ENCODE results near the gene EHMT1.
"Not testable (repeated sequence)": the region's sequence is repeated elsewhere in the genome, so short reads cannot be mapped to it uniquely, and the experiment has no call there.

Gene EHMT1

DNA sequence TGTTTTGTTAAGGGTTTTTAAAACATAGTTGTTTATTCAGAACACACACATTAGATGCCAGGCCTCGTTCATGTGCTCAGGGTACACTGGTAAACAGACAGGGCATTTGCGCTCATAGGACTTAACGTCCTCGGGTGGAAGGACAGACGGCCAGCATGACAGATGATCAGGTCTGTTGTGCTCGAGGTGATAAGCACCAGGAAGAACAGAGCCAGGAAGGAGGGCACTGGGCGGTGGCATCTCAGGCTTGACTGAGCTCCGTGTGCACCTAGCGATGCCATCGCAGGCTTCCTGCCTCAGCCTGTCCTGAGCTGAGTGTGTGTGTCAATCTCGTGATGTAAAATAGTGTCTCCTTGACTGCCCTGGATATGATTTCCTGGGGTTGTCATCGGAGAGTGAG is 96.5 kb downstream of the EHMT1 start:
- in situ Hi-C loops (cut with MboI; ENCODE audit: low sequenced_read_pairs): no loop called here

DNA sequence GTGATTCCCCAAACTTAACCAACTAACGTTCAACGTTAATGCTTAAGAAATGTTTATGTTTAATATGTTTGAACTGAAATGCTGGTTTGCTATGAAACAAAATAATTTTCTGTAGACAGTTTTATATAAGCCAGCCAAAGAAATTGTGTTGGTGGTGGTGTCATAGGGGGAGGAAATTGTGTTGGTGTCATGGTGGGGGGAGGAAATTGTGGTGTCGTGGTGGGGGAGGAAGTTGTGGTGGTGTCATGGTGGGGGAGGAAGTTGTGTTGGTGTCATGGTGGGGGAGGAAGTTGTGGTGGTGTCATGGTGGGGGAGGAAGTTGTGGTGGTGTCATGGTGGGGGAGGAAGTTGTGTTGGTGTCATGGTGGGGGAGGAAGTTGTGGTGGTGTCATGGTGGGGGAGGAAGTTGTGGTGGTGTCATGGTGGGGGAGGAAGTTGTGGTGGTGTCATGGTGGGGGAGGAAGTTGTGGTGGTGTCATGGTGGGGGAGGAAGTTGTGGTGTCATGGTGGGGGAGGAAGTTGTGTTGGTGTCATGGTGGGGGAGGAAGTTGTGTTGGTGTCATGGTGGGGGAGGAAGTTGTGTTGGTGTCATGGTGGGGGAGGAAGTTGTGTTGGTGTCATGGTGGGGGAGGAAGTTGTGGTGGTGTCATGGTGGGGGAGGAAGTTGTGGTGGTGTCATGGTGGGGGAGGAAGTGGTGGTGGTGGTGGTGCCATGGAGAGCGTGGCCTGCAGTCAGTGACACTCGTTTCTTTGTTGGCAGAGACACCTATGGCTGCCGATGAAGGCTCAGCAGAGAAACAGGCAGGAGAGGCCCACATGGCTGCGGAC is 97.3 kb downstream of the EHMT1 start:
- in situ Hi-C loops (cut with MboI; ENCODE audit: low sequenced_read_pairs): not testable (repeated sequence)

DNA sequence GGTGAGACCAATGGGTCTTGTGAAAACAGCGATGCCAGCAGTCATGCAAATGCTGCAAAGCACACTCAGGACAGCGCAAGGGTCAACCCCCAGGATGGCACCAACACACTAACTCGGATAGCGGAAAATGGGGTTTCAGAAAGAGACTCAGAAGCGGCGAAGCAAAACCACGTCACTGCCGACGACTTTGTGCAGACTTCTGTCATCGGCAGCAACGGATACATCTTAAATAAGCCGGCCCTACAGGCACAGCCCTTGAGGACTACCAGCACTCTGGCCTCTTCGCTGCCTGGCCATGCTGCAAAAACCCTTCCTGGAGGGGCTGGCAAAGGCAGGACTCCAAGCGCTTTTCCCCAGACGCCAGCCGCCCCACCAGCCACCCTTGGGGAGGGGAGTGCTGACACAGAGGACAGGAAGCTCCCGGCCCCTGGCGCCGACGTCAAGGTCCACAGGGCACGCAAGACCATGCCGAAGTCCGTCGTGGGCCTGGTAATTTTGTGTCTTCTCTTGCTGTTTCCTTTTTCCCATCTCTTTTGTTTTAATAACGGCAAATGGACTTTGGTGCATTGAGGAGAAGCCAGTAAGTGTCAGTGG is 98.0 kb downstream of the EHMT1 start:
- in situ Hi-C loops (cut with MboI; ENCODE audit: low sequenced_read_pairs): no loop called here

DNA sequence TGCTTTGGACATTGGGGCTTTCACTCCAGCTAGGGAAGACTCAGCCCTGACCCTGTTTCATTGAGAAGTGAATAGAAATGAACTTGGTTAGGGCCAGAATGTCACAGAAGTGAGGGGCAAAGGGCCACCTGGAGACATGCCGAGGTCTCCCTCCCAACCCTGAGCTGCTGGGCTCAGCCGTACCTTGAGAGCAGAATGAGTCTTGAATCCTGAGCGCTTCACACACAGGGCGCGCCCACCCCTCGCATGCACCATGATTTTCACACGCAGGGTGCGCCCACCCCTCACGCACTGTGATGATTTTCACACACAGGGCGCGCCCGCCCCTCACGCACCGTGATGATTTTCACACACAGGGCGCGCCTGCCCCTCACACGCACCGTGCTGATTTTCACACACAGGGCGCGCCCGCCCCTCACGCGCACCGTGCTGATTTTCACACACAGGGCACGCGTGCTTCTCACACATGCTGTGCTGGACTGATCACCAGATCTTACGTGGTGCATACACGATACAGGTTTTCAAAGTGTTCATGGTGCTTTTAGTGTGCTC is 99.0 kb downstream of the EHMT1 start:
- in situ Hi-C loops (cut with MboI; ENCODE audit: low sequenced_read_pairs): no loop called here

DNA sequence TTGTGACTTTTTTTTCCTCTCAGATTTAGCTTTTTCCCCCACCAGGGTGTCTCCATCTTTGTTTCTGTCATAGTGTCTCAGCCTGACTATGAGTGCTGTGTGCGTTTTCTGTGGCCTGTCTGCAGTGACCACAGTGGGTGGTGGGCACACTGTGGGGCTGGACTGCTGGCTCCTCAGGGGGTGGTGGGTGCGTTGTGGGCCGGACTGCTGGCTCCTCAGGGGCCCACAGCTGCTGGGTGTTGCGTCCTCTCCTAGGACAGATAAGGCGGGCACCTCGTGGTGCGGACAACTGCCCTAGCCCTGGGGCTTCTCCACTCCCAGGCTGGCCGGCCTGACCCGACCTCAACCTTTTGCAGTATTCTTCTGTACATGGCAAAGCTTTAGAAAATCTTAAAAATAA is 100.4 kb downstream of the EHMT1 start:
- in situ Hi-C loops (cut with MboI; ENCODE audit: low sequenced_read_pairs): no loop called here

DNA sequence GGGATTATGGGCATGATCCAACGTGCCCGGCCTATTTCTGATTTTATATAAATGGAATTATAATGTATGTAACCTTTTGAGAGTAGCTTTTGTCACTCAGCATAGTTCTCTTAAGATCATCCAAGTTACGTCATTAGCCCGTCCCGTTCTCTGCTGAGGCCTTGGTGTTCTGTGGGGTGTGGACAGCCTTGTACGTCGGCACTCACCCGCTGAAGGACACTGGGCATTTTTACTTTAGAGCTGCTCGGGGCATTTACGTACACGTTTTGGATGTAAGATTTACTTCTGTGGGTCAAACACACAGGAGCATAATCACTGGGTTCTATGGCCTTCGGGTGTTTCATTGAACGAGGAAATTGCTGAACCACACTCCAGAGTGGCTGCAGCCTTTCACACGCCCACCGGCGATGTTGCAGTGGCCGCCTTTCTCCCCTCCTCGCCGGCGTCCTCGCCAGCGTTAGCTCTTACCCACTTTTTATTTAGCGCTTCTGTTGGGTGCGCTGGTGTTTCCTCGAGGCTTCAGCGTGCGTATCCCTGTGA is 101.8 kb downstream of the EHMT1 start:
- in situ Hi-C loops (cut with MboI; ENCODE audit: low sequenced_read_pairs): no loop called here

DNA sequence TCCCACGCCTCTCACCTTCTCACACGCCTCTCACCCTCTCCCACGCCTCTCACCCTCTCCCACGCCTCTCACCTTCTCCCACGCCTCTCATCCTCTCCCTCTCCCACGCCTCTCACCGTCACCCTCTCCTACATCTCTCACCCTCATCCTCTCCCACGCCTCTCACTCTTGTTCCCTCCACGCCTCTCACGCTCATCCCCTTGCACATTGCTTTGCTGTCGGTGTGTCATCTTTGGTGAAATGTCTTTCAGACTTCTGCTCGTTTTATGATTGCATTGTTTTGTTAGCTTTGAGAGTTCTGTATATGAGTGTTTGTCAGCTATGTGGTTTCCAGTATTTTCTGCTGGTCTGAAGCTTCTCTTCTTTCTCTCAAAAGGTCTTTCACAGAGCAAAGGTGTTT is 102.7 kb downstream of the EHMT1 start:
- in situ Hi-C loops (cut with MboI; ENCODE audit: low sequenced_read_pairs): no loop called here

DNA sequence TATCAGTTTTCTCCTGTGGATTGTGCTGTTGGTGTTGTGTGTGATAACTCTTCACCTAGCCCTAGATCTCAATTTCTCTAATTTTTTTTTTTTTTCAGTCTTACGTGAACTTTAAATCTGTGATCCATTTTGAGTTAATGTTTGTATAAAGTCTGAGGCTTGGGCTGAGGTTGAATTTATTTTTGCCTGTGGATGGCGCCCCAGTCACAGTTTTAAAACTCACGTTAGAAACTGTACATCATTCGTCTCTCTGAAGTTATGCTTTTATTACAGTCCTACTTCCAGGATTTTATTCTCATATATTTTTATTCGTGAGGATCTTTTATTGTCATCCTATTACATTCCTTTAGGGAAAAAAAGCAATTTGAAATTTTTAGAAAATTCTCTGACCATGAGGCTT is 103.1 kb downstream of the EHMT1 start:
- in situ Hi-C loops (cut with MboI; ENCODE audit: low sequenced_read_pairs): no loop called here

DNA sequence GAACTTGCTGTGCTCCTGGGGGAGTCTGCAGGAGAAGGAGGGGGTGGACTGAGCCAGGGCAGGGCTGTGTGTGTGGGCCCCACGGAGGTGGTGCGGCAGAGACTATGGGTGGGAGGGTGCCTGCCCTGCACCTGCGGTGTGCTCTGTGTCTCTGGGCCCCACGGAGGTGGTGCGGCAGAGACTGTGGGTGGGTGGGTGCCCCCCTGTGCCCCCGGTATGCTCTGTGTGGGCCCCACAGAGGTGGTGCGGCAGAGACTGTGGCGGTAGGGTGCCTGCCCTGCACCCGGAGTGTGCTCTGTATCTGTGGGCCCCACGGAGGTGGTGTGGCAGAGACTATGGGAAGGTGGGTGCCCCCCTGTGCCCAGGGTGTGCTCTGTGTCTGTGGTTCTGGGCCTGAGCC is 103.7 kb downstream of the EHMT1 start:
- in situ Hi-C loops (cut with MboI; ENCODE audit: low sequenced_read_pairs): no loop called here

DNA sequence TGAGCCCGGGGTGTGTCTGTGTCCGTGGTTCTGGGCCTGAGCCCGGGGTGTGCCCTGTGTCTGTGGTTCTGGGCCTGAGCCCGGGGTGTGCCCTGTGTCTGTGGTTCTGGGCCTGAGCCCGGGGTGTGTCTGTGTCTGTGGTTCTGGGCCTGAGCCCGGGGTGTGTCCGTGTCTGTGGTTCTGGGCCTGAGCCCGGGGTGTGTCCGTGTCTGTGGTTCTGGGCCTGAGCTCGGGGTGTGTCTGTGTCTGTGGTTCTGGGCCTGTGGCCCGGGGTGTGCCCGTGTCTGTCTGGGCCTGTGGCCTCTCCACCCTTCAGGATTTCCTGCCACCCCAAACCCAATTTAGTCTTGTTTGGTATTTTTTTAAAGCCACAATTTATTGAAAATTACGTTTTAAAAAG is 104.6 kb downstream of the EHMT1 start:
- in situ Hi-C loops (cut with MboI; ENCODE audit: low sequenced_read_pairs): not testable (repeated sequence)

DNA sequence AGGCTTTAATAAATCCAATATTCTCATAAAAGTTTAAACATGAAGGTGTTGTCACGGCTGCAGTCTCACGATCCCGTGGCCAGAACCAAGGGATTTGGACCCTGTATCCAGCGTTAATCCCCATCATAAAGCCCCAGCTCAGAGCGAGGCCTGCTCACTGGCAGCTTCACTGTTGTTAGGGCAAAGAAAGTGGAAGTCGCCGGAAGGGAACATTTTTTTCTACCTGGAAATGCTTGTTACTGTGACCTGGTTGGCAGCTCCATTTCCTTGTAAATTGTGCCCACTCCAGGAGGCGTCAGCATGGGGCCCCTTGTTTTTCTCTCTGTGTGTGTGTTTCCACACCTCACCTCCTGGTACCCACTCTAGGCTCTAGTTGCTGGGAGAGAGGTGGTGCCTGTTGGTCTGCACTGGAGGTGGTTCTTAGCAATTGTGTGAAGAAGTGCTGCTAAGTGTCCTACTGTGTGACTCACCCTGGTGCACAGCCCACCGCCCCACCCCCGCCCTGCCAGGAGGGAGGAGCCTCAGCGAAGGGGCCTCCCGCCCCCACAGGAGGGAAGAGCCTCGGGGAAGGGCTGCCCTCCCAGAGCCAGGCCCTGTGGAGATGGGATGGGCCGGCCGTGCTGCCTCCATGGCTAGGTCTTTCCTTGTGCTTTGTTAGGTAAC is 105.1 kb downstream of the EHMT1 start:
- in situ Hi-C loops (cut with MboI; ENCODE audit: low sequenced_read_pairs): no loop called here

DNA sequence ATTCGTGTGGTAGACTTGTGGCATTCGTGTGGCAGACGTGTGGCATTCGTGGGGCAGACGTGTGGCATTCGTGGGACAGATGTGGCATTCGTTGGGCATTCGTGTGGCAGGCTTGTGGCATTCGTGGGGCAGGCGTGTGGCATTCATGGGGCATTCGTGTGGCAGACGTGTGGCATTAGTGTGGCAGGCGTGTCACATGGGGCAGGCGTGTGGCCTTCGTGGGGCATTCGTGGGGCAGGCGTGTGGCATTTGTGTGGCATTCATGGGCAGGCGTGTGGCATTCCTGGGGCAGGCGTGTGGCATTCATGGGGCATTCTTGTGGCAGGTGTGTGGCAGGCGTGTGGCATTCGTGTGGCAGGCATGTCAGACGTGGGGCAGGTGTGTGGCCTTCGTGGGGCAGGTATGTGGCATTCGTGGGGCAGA is 106.0 kb downstream of the EHMT1 start:
- in situ Hi-C loops (cut with MboI; ENCODE audit: low sequenced_read_pairs): no loop called here

DNA sequence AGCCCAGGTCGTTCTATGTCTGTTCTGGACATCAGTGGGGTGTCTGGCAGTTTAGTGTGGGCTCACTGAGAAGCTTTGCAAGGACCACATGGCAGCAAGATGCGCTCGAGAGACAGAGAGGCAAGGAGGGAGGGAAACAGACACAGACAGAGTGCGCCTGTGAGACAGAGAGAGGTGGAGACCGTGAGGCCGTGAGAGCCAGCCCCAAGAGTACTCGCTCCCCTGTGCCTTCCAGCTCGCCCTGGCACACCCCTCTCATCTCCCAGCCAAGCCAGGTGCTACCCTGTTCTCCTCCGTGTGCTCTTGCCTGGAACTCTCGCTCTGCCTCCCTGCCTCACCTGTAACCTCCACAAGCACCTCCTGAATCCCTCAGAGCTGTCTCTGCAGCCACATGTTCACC is 106.8 kb downstream of the EHMT1 start:
- in situ Hi-C loops (cut with MboI; ENCODE audit: low sequenced_read_pairs): no loop called here

DNA sequence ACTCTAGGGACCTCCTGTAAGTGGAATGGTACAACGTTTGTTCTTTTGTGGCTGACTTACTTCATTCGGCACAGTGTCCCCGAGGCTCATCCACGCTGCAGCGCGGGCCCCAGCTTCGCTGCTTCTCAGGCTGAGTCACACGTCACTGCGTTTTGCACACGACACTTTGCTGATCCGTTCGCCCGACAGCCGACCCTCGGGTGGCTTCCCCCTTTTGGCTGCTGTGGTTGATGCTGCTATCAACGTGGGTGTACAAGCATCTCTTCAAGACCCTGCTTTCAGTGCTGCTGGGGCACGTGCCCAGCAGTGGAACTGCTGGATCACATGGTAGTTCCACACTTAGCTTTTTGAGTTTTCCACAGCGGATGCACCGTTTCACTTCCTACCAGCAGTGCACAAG is 107.5 kb downstream of the EHMT1 start:
- in situ Hi-C loops (cut with MboI; ENCODE audit: low sequenced_read_pairs): not testable (repeated sequence)

DNA sequence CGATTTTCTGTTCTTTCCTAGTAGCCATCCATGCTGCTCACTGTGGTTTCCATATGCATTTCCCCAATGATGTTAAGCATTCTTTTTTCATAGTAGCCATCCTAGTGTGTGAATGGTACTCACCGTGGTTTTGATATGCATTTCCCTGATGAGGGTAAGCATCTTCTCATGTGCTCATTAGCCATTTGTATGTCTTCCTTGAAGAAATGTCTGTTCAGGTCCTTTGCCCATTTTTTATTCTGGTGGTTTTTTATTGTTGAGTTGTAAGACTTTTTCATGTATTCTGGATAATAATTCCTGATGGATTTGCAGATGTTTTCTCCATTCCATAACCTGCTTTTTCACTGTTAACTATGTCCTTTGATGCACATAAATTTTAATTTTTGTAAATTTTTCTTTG is 108.0 kb downstream of the EHMT1 start:
- in situ Hi-C loops (cut with MboI; ENCODE audit: low sequenced_read_pairs): no loop called here

DNA sequence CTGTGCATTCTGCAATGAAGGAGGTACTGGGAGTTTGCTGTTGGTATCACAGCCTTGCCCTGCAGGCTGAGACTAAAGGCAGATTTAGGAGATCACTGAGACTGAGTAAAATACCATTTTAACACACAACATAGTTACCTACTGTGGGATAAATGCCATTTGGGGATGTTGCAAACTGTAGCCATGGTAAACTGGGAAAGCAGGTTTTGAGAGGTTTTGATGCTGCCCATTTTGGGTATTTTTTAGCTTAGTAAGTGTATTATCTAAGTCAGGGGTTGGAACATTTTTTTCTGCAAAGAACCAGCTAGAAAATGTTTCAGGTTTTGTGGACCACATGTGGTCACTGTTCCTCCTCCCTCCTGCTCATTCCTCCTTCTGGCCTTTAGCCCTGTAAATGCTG is 108.9 kb downstream of the EHMT1 start:
- in situ Hi-C loops (cut with MboI; ENCODE audit: low sequenced_read_pairs): no loop called here

DNA sequence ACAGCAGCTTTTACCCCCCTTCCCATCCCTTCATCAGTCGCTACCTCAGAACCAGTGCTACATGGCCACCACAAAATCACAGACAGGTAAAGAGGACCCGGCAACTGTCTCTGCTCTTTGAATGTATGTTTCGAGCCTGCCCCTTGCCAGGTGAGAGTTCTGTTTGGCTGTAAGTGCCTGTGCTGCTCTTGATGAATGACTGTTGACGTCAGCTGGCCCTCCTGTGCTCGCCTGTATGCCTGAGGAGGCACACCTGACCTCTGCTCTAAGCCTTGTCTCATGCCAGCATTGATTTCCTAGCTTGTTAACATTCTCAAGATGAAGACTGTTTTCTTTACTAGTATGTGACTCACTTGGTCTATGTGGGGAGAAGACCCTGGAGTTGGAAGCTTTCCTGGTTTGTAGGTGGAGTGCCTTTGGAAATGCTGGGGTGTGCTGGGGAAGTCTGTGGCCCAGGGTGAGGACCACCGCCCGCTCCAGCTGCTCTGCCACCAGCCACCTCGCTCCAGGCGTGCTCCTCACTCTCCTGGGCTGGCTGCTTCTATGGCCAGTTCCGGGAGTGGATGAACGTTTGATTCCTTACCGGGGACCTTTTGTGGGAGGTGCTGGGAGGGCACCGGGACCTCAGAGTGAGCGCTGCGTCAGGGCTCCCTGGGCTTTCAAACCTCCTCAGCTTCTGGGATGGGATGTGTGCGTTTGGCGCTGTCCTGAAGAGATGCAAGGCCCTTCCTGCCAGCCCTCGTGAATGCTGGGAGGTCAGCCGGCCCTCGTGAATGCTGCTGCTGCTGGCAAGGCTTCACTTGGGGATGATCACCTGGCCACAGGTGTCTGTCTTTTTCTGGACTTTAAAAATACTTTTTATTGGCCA is 109.9 kb downstream of the EHMT1 start:
- in situ Hi-C loops (cut with MboI; ENCODE audit: low sequenced_read_pairs): no loop called here

DNA sequence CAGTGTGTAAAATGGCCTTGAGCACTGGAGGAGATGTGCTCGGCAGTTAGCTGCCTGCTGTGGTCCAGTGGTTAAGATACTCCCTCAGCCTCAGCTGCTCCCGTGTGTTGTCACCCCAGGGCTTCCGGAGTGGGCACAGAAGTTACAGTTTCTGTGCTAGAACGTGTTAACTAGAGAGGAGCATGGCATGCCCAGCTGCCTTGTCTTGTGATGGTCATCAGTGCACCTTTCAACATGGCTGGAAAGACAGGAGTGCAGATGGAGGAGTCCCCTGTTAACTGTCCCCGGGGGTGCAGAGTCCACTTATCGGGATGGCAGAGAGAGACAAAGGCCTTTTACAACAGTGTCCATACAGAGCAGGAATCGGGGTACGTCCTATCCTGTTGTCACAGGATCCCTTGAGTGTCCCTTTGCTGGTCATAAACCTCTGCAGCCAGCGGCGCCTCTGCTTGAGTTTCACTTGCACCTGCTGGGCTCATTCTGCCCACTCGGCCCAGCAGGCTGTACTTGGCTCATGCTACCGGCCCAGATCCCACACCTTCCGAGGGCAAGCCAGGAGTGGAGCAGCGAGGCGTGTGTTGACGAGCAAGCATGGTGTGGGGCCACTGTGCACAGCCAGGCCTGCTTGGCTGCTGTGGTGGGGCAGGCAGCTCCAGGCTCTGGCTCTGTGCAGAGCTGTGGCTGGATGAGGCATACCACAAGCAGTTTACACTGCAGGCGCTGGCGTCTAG is 112.6 kb downstream of the EHMT1 start:
- in situ Hi-C loops (cut with MboI; ENCODE audit: low sequenced_read_pairs): no loop called here

DNA sequence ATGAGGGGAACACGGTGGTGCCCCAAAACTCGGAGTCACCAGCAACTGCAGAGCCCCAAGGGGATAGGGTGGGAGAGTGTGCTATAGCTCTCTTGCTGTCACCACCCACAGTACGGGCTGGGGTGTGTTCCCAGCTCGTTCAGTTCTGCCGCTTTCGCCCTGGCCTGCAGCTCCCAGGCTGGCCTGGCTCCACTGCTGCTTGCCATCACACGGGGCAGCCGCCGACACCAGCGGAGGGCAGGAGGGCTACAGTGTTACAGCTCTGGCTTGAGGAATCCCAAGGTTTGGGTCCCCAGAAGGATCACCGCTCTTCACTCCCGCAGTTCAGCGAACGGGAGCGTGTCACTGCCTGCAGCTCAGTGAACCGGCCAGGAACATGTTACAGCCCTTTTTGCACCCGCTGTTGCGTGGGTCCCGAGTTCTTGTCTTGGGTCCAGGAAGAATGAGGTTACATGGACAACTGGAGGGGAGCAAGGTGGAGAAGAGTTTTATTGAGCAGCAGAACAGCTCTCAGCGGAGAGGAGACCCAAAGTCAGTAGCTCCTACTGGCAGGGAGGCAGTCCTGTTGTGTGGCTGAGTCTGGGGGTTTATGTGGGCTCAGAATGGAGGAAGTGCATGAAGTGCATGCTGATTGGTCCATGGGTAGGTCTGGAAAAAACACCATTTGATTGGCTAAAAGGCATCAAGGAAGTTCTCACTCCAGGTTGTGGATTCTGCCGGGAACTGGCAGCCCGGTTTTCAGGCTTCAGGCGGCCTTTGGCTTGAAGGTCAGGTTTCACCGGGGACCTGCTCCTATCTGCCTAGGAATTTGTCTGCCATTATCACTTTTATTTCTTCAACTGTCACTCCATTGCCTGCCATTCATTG is 113.4 kb downstream of the EHMT1 start:
- in situ Hi-C loops (cut with MboI; ENCODE audit: low sequenced_read_pairs): no loop called here

Measured in hTERT RPE-1 (cell line).